ENCODE data around the gene PPAN. TPM values are rescaled to one million over a fixed set of nuclear protein-coding genes. Genes with fewer than 3 reads are reported as not detected.

Gene PPAN
- total RNA-seq, 1 donor from 2014 or later: 15.1 TPM

Small RNA genes within 50 kb of the gene (small RNA-seq; reads per million reads assigned to genes)
- gene SNORD105 (45.9 reads per million, percentile 98 among the genes with 10 or more reads in this experiment), gene SNORD105B (6,784 reads per million, percentile 100 among the genes with 10 or more reads in this experiment)

Other genes with a start within 250 kb of the PPAN start
- gene OLFM2, start 169.8 kb upstream of the PPAN start, total RNA-seq: 86.4 TPM
- 0.82 TPM for gene COL5A3, start 95.9 kb upstream of the PPAN start, total RNA-seq
- gene RDH8, start 92.9 kb upstream of the PPAN start, total RNA-seq: not detected
- gene SHFL, start 20.0 kb upstream of the PPAN start, total RNA-seq: 3.3 TPM
- gene ANGPTL6, start 3.7 kb upstream of the PPAN start, total RNA-seq: not detected
- gene P2RY11, start 5.3 kb downstream of the PPAN start, total RNA-seq: 4.1 TPM
- gene EIF3G, start 13.5 kb downstream of the PPAN start, total RNA-seq: 108 TPM
- gene DNMT1, start 88.6 kb downstream of the PPAN start, total RNA-seq: 28.9 TPM
- gene S1PR2, start 125.0 kb downstream of the PPAN start, total RNA-seq: 2.4 TPM
- 10.2 TPM for gene MRPL4, start 145.9 kb downstream of the PPAN start, total RNA-seq
- 0.41 TPM for gene ICAM1, start 164.8 kb downstream of the PPAN start, total RNA-seq
- 0.41 TPM for gene ICAM4, start 180.6 kb downstream of the PPAN start, total RNA-seq
- gene ICAM5, start 183.6 kb downstream of the PPAN start, total RNA-seq: 6.1 TPM
- 1.6 TPM for gene ZGLP1, start 203.5 kb downstream of the PPAN start, total RNA-seq
- 11.4 TPM for gene FDX2, start 209.7 kb downstream of the PPAN start, total RNA-seq
- 2.4 TPM for gene RAVER1, start 227.2 kb downstream of the PPAN start, total RNA-seq
- 0.82 TPM for gene ICAM3, start 233.3 kb downstream of the PPAN start, total RNA-seq

All from frontal cortex (tissue), 1 donor.